HFF-Myc (cell line): ENCODE measurements around the gene TDRD12.

Source experiments
- DNase-seq: peaks from one replicate; pipeline ENCODE4 v3.0.0-alpha.2; 2011; ENCODE audit warnings: low read depth; ENCODE audit errors: extremely low read depth
- H3K4me3 ChIP-seq: replicated peaks from 2 replicates; pipeline ENCODE4 v1.5.1; 2011; ENCODE audit warnings: low read depth, mild to moderate bottlenecking, control low read depth, low read length
- CTCF ChIP-seq: IDR thresholded peaks from 2 replicates; pipeline ENCODE4 v1.5.1; 2012; ENCODE audit warnings: mild to moderate bottlenecking, low read depth, low read length, control low read depth; ENCODE audit errors: missing control alignments

Gene TDRD12

DNA sequence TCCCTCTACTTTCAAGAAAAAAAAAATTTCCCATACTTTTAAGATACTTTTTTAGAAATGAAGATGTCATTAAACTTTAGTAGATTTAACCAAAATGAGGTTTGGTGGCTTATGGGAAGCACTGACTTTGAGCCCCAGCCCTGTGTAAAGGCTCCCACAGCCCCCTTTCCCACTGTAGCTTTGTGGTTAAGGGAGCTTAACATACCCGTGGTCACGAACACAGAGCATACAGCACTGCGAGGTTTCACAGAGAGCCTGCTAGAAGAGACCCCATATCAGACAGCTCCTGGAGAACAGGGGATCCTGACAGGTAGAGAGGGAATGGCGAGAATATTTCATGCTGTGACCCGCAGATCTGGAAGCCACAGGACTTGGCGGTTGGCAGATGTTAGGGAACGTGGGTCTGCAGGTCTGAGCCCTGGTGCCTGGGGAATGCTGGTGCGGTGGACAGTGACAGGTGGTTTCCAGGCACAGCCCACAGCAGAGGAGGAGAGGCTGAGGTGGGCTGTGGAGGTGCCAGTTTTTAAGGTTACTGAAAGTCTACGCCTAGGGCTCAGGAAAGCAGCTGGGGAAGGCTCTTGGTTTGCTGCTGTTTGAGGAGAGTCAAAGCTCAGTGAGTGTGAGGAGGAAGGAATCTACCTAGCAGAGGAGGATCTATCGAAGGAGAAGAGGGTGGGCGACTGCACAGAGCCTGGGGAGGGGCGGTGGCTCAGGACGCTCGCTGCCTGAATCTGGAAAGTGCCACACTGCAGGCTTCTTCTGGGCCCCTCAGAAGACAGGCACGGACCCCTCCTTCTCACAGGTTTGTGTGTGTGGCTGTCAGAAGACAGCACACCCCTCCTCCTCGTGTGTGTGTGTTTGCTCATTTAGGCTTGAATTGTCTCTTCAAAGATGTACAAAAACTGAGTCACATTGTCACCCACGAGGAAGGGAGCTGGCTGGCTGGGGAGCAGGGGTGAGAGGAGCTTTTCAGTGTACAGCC is 100.1 kb downstream of the TDRD12 start:
- TF ChIP-seq CTCF = no peak
- no peak for DNase-seq
- no peak overlapping the region for H3K4me3 ChIP-seq

DNA sequence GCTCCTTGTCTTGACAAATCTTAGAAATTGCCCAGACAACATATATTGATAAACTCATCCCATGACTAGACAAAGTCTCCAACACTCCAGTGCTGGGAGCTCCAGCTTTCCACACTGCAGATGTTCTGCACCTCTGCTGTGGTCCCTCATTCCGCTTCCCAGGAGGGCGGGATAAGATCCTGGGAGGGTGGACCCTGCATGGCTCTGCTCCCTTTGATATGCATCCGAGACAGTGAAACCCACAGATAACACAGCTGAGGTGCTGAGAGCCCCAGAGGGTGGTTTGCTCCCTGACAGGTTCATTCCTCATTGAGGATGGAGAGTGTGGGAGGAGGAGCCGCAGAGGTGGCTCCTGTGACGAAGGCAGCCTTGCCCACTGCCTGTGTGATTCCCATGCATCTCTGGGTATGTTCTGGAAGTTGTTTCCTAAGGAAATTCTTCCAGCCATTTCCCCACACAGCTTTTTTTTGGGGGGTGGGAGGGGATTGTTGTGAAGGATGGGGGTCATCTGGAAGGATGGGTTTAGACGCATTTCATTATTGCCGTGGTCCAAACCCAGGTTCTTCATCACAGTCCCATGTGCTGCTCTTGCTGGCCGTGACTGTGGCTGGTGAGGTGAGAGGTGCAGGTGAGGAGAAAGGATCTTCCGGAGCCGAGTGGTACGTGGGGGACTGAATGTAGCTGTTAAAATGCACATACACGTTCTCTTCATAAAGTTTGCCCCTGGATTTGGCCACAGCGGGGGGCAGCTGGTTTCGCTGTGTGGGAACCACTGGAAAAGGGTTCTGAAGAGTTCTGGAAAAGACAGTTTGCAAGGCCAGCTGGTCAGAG is 103.6 kb downstream of the TDRD12 start:
- DNase-seq = no peak
- no peak for TF ChIP-seq CTCF
- no peak overlapping the region for H3K4me3 ChIP-seq

DNA sequence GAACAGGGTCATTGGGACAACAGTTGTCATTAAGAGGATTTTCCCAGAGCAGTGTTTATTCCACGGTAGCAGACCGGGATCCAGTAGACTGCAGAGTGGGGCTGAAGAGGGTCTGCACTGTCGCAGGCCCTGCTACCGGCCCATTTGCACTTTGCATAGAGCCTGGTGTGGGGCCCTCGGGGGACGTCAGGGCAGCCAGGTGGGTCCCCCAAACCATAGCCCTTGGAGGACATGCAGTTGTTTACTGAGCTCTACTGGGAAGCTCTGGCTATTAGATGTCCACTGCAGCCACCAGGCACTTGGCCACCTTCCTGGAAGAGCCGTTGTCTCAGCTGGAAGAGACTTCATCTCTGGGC is 104.2 kb downstream of the TDRD12 start:
- no peak overlapping the region for H3K4me3 ChIP-seq
- TF ChIP-seq CTCF = no peak
- DNase-seq = no peak

GRCh38 chr19:32824191-32824751 is 104.7 kb downstream of the TDRD12 start:
- no peak for DNase-seq
- H3K4me3 ChIP-seq = no peak overlapping the region

DNA sequence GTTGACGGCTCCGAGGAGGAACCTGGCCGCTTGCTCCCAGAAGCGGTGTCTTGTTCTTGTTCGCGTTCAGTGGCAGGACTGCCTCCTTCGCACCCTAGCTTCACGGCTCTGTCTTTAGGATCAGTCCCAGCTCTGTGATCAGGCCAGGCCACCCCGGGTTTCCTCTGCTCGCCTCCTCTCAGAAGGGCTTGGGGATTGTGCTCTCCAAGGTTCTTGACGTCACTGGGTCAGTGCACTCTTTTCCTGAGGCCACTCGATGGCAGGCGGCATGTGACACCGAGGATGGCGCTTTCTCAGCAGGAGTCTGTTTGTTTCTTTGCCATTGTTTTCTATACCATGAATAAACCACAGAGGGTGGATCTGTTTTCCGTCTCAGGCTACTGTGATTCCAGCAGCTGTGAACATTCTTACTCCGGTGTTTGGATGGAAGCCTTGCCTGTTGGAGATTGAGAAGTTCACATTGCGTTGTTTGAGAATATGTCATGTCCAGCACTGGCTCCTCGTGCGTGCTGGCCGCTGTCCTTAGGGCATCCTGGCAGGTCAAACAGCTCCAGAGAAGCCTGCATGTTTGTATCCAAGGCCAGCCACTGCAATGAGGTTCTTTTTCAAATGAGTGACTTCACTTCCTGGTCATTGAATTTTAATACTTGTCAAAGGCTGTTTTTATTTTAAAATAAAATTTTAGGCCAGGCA is 105.5 kb downstream of the TDRD12 start:
- no peak overlapping the region for H3K4me3 ChIP-seq
- TF ChIP-seq CTCF = no peak
- DNase-seq = no peak

More at GRCh38 chr19:32824191-32824751, 104.7 kb downstream of the TDRD12 start:
- TF ChIP-seq CTCF = no peak

DNA sequence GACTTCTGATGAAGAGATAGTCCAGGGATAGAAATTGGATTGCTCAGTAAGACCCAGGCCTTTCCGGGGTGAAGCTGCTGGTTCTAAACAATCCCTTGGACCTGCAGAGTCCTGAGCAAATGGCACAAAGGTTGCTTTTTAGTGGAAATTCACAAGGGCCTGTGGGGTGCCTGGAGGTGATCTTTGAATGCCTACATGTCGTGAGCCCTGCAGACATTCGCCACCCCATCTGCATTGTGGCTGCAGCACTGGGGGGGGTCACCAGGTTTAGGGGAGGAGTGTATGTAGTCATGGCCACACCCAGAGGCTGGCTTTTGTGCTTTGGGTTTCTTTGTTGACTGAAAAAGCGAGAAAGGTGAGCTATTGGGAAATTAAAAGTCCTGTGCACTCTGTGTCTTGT is 108.6 kb downstream of the TDRD12 start:
- no peak for DNase-seq
- no peak for TF ChIP-seq CTCF
- H3K4me3 ChIP-seq = no peak overlapping the region
